Measurements from ENCODE around the gene MDFI.

The MDFI gene

DNA sequence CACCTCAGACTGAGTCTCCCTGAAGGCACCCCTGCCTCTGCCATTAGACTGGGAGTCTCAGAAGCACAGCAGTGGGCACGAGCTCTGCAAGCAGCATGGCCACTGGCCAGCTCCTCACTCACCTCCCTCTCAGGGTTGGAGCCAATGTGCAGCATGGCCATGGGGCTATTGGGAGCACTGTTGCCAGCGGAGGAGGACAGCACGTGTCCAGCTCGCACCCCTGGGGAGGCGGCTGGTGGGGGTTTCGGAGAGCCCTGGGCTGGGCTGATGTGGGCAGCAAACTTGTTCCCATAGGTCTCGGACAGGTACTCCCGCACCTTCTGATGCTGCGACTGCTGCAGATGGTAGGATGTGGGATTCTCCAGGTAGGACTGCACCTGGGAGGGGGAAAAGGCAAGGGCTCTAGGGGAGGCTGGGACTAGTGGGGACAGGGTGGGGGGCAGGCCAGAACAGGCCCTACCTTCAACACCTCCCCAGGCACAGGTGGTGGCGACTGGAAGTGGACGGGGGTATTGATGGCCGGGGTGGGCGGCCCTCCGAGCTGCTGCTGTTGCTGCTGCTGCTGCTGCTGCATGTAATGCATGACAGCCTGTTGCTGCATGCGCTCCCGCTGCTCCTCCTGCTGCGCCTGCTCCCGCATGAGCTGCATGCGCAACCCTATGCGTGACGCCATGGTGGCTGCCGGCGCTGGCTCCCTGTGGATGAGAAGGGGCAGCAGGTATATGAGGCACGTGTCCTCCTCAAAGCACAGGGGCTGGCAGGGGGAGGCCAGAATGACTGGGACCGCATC is 52.5 kb downstream of the MDFI start:
- DNase-seq = no peak

DNA sequence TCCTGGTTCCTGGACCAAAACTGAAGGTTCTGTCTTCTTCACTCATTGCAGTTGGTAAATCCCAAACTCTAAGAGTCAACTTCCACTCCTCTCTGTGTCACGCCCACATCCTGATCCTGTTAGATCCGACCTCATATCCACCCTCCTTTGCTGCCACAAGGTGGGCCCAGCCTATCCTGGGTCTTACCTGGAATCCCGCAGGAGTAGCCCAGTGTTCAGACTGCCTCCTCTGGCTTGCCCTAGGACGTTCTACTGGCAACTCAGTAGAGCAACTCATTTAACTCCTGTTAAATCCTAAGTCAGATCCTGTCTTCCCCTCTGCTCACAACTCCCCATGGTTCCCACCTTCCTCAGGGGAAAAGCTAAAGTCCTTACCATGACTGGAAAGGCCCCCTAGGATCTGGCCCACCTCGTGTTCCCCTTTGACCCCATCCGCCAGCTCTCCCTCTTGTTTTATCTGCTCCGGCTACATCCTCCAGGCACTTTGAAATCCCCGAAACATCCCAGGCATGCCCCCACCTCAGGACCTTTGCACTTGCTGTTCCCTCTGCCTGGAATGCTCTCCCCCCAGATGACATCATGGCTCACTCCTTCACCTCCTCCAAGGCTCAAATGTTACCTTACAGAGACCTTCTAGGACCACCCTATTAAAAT is 53.3 kb downstream of the MDFI start:
- DNase-seq = no peak

DNA sequence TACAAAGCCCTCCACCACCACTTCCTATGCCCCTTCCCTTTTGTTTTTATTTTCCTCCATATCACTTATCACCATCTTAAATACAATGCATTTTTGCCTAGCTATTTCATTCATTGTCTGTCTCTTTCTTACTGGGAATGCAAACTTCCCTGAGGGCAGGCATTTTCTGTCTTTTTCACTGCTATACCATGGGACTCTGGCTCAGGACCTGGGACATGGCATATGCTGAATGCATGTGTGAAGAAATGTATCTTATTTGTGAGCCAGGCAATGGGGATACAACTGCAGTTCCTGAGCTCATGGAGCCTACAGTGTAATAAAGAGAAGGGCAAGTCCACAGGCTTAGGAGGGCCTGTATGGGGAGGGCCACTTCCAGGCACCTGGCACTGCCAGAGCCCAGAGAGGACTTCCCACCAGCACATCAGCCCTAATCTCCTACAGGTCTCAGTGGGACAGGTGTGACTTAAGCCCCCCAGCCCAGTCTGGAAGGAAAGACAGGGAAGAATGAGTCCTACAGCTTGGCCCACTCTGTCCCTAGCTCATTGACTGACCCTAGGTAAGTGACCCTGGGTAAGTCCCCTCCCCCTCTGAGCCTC is 53.9 kb downstream of the MDFI start:
- DNase-seq = no peak

DNA sequence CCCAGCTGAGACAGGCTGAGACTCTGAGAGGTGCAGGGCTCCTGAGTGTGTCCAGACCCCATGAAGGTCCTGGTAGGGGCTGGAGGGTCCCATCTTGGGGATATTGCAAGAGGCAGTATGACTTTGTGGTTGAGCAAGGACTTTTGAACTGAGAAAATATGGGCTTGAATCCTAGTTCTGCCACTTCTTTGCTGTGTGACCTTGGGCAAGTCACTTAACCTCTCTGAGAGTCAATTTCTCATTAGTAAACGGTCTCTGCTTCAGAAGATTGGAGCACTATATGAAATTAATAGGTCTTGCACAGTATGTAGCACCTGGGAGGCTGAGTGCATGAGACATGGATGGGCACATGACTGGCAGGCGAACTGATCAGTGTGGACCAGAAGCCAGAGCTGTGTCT is 54.5 kb downstream of the MDFI start:
- DNase-seq = no peak

DNA sequence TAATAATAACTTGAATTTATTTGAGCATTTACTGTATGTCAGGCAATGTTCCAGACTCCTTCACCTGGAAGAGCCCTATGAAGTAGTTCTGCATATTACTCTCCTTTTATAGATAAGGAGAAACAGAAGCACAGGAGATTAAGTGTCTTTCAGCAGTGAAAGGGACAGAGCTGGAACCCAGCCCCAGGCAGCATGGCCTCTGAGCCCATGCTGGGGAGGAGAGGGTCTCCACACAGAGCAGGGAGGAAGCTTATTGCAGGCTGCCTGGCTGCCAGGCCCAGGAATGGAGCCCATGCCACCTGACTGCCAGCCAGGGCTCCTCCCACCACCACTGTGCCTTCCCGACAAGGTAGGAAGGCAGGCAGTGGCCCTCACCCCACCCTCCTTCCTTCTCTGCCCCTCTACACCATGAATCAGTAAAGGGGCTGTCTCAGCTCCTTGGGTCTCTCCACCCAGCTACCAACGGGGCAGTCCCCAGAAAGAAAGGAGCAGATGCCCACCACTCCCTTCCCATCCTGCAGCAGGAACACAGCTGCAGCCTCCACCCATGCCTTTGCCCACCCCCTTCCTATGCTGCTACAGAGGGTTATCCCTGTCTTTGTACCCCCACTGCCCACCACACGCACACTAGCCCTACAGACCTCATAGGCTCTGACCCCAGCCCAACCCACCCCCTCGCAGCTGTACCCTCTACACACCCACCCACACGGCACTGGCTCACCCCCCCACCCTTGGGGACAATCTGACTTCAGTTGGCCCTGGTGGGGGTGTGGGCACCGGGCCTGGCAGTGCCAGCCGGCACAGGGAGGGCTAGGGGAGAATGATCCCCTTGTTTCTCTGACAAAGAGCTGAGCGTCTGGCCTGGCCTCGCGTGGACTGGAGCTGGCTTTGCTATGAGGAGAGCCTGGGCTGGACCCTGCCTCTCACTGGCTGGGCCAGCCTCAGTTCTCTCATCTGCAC is 55.3 kb downstream of the MDFI start:
- DNase-seq = no peak

DNA sequence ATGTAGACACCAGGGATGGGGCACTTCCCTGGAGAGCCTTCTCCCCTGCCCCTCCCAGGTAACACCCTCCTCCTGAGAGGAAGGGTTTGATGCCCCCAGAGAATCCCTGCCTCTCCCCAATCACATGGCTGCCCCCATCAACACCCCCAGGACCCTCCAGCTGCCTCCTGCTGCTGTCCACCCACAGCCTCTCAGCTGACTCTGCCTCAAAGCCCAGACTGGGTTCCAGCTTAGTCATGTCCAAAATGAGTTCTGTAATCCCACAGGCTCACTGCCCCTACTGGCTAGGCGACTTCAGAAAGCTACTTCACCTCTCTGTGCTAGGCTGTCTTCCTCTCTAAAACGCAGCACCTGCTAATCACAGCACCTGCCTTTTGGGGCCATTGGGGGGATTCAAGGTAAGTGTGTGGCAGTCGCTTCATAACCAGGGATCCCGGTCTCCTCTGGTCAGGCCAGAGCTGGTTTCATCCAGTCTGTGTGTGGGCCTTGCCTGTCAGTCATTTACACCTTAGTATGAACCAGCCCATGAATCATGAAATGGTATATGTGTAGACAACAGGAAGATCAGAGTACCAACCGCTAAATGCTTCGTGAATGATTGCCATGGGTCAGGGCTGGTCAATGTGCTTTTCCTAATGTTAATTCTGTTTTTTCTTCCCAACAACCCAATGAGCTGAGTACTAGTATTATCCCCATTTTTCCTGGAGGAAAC is 56.7 kb downstream of the MDFI start:
- no peak for DNase-seq

DNA sequence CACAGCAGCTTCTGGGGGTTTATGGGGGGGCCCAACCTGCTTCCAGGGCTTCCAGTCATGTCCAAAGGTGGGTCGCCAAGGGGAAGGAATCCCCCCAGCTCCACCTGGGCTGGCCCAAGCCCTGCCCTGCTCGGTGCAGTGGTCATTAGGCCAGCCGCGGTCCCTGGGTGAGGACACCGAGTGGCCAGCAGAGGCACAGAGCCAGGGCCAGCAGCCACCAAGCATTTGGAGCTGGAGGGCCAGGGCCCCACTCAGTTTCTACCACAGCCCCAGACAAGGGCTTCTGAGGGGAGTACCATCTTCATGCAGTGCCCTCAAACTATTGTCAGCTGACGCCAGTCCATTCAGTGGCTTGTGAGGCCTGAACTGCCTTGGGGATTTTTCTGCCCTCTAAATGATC is 57.6 kb downstream of the MDFI start:
- DNase-seq = no peak

DNA sequence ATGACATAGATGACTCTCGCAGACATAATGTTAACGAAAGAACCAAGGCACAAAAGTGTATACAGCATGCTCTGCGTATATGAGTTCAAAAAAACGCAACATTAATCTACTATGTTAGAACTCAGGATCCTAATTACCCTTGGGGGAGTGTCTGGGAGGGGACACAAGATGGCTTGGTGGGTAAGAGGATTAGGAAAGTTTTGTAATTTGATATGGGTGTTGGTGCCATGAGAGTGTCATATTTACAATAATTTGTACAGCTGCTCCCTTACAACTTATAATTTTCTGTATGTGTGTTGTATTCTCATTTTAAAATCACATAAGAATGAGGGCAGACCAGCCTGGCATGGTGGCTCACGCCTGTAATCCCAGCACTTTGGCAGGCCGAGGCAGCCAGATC is 58.5 kb downstream of the MDFI start:
- DNase-seq = no peak

DNA sequence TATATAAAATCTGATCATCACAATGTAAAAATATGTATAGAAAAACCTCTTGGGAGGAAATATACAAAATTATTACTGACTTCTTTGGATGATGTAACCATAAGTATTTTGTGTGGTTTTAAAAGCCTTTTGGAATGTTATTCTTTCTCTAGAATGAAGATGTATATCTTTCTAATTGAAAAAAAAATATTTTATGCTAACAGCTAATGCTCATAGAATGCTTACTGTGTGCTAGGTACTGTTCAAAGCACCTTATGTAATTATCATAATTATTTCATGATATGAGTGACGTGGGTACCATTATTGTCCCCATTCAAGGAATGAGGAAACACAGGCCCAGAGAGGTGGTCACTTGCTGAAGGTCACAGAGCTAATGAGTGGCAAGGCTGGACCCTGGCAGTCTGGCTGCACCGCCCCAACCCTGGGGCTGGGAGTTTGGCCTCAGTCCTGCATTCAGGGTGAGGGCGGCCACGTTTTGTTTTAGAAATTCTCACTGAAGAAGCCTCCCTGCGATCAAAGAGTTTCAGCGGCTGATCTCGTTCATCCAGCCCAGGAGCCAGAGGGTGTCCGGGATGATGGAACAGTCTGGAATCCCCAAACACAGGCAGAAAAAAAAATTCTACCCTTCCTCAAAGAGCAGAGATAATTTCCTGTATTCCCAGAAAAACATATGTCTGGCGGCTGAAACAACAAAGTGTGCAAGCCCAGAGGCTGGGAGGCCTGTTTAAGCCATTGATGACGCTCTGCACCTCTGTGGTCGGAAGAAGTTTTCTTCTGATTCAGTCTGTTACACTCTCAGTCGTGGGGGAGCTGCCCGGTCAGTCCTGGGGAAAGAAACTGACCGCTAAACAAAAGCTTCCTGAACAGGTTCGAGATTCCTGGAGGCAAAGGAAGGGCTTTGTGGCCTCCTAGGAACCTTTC is 59.9 kb downstream of the MDFI start:
- DNase-seq = no peak

DNA sequence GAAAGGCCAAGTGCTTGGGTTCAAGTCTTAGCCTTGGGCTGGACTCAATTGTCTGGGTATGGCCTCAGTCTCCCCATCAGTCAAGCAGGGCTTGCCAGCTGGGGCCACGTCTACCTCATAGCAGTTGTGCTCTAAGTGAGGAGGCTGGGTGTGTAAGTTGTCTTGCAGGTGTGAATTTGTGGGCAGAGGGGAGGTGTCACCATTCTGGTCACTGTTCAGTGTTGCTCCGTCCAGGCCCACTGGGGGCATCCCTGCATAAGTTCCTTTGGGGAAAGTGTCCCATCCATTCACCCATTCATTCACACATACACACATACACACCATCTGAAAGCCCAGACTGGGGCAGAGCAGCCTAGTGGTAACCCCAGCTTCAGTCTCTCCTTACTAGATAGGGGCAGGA is 60.8 kb downstream of the MDFI start:
- DNase-seq = no peak

DNA sequence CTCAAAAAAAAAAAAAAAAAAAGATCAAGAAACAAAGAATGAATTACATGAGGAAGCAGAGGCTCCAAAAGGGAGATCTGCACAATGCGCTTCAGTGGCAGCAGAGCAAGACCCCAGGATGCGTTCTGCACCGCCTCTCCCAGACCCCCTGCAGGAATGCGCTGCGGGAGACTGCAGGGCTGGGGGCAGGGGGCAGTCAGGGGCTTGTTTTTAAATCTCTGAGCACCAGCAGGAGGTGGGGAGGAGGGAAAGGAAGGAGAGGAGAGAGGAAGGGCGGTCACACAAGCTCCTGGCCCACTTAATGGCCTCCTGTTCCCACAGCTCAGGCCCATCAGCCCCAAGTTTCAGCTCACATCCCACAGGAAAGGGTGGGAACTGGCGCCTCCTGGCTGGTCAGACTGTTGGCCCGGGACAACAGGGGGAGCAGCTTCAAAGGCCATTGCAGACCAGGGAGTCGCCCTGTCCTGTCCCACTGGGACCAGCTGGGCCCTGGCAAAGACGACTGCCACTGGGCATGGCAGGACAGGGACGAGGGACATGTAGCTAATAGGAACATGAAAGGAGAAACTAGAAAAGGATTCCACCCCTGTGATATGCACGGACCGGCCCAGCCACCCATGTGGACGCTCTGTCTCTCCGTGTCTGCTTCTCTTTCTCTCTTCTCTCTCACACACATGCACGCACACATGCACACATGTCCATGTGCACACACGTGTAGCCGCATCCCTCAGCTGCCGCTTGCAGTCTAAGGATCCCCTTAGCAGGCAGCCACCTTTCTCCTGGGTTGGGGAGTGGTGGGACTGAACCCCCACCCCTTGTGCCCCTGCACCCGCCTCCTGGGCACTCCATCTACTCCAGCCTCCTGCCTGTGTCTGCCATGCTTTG is 62.4 kb downstream of the MDFI start:
- no peak for DNase-seq

DNA sequence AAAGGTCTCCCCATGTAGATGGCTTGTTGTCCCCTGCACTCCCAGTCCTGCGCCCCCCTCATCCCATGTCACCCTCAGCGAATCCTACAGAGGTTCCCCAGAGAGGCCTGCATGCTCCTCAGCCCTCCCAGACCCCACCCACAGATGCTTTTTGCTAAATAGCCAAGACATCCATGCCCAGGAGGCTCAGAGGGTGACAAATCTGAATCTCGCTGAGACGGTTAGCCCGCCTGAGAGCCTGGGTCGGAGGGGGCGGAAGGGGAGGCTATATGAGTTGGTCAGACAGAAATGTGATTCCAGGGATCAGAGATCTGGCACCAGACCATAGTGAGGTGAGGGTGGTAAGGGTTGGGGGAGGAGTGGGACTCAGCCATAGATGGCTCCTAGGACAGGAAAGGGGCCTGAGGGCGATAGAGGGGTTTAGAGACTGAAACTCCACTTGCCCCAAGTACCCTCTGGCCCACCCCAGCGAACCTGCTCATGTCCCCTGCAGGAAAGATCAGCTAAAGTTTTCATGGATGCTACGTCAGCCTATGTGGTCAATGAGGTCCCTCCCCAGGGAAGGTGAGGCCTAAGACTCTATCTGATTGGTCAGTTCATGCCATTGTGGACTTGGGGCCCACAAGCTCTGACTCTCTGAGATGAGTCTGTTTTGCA is 63.9 kb downstream of the MDFI start:
- DNase-seq = no peak

DNA sequence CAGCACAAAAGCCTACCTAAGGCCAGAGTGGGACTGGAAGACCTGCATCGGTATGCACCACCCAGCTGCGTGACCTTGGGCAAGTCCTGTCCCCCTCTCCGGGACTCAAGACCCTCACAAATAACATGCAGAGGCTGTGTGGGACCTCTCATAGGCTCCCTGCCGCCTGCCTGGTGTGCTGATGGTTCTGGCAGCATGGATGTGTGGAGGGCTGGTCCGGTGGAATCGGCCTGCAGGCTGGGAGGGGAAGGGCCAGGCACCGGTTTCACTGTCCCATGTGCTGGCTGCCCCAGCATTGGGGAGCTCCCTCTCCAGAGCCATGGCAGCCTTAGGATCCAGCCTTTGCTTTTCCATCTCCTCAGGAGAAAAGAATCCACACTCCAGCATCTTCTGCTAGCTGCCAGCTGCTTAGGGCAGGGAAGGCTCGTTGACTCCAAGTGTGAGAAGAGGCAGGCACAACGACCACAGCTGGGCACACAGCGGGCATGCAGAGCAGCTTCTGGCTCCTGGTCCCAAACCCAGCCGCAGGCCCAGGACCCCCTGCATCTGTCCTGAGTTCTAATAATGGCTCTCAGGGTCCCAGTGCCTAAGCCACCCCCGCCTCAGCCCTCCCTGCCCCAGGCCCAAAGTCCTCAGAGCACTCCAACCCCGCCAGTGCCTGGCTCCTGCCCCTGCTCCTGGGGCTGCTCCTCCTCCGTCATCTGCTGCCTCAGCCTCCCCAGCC is 64.7 kb downstream of the MDFI start:
- DNase-seq = no peak

All from NCI-H526 (cell line).